SIG-M5 treated with dmso at 0.1 percent for 504 hours (cell line): Measurements from ENCODE around the gene ITPA.

ENCODE experiments used
- DNase-seq: peaks from one replicate; lab custom pipeline; 2025; ENCODE audit not compliant: unreplicated experiment; lab: John Stamatoyannopoulos, UW

The ITPA gene

DNA sequence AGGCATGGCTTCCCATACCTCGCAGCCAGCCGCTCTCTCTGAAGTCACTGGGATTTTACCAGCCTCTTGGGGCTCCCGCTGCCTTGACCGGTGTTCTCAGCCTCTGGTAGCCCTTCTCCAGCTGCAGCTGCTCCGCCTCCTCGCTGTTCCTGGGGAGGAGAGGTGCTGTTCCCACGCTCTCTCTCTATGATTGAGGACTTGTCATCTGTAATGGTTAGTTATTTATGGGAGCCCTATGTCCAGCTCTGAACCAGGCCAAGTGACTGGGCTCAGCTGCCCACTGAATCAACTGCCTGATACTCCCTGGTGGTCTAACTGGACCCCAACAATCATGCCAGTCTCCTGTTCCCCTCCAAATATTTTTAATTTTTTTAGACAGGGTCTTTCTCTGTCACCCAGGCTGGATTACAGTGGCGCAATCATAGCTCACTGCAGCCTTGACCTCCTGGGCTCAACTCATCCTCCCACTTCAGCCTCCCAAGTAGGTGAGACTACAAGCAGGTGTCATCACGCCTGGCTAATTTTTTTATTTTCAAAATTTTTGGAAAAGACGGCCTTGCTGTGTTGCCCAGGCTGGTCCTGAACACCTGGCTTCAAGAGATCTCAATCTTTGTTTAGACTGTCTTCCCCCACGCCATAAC is 34.5 kb downstream of the ITPA start:
- no peak for DNase-seq

DNA sequence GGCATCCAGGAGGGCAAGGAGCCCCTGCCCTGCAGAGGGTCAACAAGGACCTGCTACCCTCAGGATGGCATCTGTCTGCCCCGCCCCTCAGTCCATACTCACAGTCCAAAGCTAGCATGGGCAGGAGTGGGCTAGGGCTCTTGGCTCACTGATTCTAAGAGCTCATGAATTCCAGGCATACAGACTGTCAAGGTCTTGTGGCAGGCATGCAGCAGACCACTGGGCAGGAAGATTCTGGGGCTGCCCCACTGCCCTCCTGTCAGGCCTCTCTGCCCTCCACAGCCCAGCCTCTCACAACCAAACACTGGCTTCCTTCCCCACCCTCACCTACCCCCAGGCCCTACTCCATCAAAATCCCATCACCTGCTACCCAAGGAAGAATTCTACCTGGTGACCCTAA is 35.3 kb downstream of the ITPA start:
- no peak for DNase-seq

DNA sequence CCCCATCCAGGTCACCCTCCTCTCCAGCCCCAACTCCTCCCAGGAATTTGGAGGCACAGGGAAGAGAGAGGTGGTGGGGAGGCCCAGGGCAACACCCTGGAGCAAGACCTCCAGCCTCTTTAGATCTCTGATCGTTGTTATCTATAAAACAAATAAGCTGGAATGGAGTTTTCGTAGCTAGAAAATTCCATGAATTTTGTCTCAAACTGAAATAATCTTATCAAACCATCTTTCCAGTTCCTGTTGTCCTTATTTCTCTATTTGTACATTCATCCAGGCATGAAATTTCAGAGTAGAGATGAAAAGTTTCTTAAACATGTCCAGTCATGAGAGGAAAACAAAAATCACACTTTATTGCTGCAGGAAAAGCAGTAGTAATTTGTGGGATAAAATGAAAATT is 35.9 kb downstream of the ITPA start:
- DNase-seq, result no peak

DNA sequence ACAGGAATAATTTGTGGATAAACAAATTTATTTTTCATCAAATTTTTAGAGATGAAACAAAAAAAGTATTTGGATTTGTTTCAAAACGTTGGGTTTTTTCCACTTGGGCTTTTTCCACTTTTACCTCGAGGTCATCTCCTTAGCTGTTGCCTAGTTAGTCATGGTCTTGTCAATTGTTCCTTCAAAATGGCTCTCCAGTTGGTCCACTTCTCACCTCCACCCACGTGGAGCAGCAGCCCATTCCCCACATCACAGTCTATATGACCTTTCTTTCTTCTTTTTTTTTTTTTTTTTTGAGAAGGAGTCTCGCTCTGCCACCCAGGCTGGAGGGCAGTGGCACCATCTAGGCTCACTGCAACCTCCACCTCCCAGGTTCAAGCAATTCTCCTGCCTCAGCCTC is 36.4 kb downstream of the ITPA start:
- no peak for DNase-seq

- DNase-seq, result no peak
Observed at GRCh38 chr20:3246682-3247081, 37.4 kb downstream of the ITPA start.

GRCh38 chr20:3247638-3248037 is 38.3 kb downstream of the ITPA start:
- DNase-seq, result peak; percentile 23

DNA sequence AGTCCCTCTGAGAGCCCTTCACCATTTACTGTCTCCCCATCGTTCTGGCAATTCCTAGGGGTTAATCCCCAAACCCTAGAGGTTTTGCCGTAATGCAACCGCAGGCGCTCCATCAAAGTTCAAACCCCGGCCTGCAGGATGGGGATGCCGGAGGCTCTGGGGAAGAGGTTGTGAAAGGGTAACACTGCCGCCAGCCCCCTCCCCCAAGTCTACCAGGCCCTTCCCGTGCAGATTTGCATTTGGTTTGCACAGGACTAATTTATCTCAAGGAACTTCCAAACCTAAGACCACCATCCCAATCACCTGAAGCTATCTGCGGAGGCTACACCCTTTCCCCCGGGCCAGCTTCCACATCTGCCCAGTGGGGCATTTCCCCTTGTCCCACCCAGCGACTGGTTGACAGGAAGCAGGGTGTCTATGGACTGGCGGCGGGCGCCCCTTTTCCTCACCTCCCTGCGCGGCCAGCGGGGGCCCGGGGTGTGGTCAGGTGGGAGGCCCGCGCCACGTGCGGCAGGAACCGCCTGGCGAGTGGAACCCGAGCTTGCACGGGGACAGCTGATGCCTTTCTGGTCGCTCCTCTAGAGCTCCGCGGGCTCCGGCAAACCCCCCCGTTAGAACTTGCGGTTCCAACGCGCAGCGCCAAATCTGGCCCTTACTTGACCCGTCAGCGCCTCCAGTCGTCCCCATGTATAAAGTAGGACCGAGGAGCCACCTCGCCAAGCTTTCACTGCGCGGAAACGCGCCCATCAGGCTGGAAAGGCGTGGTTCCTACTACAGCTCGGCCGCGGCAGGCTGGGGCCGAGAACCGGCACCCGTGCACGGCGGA is 39.1 kb downstream of the ITPA start:
- DNase-seq, result peak; percentile 16

- no peak for DNase-seq
Observed at GRCh38 chr20:3248993-3249347, 39.7 kb downstream of the ITPA start.

- no peak for DNase-seq
Observed at GRCh38 chr20:3250091-3250504, 40.8 kb downstream of the ITPA start.

GRCh38 chr20:3251806-3252205 is 42.5 kb downstream of the ITPA start:
- DNase-seq, result no peak

DNA sequence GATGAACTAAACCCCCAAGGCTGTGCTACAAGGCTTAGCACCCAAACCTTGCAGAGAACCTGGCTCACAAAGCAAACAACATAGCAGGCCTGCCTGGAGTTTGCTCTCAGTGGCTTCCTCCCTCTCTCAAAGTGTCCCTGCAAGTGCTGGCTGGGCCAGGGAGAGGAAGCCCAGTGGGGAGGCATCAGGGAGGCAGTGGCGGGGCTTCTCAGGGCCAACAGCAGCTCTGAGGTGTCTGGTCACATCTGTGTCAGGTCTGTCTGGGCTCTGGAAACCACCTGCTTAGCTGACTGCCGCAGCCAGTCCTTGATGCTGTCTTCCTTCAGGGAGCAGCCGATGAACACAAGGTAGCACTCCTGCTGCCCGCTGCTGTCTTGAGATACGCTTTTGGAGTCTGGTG is 46.4 kb downstream of the ITPA start:
- no peak for DNase-seq

DNA sequence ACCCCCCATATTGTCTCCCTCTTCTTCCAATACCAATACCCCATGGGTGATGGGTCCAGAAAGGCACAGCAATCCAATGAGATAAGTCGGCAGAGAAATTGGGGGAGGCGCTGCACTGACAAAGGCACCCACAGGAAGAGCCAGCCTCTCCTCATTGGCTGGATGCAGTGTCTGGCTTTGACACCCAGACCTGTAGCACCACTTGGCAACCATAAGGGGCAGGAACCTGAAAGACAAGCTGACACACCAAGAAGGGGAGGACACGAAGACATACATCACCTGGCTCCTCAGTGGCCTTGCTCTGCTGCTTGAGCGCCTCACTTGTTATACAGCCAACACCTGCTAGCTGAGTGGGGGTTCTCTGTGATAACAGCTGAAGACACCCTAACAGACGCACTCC is 49.1 kb downstream of the ITPA start:
- DNase-seq, result no peak

GRCh38 chr20:3262566-3262965 is 53.3 kb downstream of the ITPA start:
- DNase-seq, result no peak

DNA sequence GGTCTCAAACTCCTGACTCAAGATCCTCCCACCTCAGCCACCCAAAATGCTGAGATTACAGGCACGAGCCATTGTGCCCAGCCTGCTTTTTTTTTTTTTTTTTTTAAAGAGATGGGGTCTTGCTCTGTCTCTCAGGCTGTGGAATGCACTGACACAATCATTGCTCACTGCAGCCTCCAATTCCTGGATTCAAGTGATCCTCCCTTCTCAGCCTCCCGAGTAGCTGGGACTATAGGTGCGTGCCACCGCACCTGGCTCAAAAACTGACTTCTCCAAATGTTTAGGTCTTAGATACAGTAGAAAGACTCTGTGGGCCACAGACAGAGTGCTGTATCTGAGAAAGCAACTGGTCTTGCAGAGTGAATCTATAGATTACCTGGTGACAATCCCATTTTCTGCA is 60.8 kb downstream of the ITPA start:
- no peak for DNase-seq

GRCh38 chr20:3273371-3273770 is 64.1 kb downstream of the ITPA start:
- no peak for DNase-seq
